Right ventricle myocardium superior (tissue), 1 donor: ENCODE measurements around the gene ROBO1. TPM values are rescaled to one million over a fixed set of nuclear protein-coding genes. Genes with fewer than 3 reads are reported as not detected.

Experiments used
- ATAC-seq: fragments of 200-7000 bp; cut with Tn5 transposase; one replicate; pipeline ENCODE4 v1.9.1; 2020; ENCODE audit warnings: mild to moderate bottlenecking; ENCODE audit not compliant: poor library complexity
- DNase-seq: peaks from one replicate; pipeline ENCODE4 v3.0.0-alpha.2; 2020
- intact Hi-C: fragments of 100-400 bp; cut with DNase I; formaldehyde crosslinking; loops from one replicate; pipeline ENCODE4 v1.11.2; 2022
- microRNA-seq: library from miRNA; unstranded; fragments of <30 nt; microRNA quantifications from one replicate; pipeline ENCODE4 v1.2.0, GENCODE V29; 2020
- total RNA-seq: library from RNA; stranded (reverse); fragmentation: NEBNext Ultra II Directional; extraction: Animal tissue kit (Norgen Biotek cat#: 25700); gene quantifications from one replicate; pipeline ENCODE4 v1.2.1, GENCODE V29; 2021
- donor health status: DM: no; HTN: yes; CAD: no; lungs with severe emphysema.

ROBO1 gene
- total RNA-seq, 1 donor from 2014 or later: 6.7 TPM

DNA sequence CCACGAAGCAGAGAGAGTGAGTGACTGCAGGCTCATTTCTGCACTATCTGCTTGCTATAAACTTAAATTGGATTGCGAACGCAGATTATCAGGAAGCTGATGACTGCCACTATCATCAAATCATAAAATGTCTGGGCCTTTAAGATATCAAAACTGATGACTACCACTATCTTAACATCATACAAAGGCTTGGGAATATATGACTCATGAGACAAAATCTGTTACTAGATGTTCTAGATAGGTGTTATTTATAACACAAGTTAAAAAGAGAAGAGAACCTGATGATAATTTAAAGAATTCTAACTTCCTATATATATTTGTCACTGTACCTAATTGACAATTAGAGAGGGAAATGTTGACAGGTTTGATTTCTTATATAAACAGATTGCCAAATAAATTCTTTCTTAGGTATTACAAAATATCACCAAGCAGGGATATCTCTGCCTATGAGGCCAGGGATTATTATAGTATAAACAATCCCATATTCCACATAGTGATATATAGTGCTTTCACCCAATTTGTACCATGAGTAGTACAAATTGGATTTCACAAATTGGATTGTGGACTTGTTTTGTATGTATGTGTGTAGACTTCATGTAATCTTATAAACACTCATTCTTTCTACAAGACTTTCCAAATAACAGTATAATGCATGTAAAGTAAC is 1157.2 kb downstream of the ROBO1 start:
- intact Hi-C loops: no loop called here
- DNase-seq (no peak), ATAC-seq (no peak)

DNA sequence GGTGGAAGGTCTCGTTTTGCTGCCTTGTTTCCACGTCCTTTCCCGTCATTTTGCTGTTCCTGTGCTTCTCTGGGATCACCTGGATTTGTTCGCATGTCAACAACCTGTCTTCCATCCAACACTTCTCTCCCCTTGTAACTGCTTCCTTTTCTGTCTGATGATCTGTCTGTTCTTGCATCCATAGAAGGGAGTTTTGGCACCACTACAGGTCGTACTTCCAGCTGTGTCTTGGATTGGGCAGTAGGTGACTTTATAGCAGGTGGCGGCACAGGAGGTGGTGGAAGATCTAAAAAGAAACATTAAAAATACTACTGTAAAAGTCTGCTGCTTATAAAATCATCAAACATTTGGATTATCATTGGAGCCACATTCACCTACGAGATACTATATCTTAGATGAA is 1161.0 kb downstream of the ROBO1 start:
- ATAC-seq: no peak
- intact Hi-C loops: no loop called here

DNA sequence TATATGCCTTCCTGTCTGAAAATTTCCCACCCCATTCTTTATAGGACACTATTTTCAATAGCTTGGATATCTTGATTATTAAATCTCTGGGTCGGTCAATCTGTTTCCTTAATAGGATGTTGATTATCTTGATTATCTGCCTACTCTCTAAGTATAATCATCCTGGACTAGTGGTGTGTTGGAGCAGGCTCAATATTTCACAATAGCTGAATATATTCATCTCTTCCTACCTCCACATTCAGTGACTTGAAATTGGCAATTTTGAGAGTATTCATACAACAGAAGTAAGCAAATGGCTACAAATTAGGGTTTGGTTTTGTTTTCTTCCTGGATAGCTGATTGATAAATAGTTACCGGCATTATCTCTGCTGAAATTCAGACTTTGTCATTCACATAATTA is 1162.6 kb downstream of the ROBO1 start:
- intact Hi-C loops: no loop called here

More for the DNA sequence above, 1161.0 kb downstream of the ROBO1 start:
- DNase-seq: no peak

DNA sequence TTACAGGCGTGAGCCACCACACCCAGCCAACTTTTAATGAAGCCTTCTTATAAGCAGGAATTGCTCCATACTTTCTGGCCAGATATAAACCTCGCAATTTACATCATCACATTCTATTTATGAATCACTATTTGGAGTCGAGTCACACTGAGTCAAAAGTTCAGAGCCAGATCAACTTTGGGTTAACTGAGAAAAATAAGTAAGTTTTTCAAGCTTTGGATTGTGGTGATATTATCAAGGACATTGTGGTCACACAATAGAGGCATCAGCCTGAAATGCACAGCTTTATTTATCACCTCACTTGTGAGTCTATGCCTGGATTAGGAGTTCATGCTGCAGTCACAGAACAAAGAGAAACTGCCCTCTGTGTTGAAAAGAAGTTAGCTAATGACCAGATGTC is 1163.5 kb downstream of the ROBO1 start:
- DNase-seq (no peak), ATAC-seq (no peak)
- intact Hi-C loops: no loop called here

More for the DNA sequence above, 1162.6 kb downstream of the ROBO1 start:
- DNase-seq (no peak), ATAC-seq (no peak)

DNA sequence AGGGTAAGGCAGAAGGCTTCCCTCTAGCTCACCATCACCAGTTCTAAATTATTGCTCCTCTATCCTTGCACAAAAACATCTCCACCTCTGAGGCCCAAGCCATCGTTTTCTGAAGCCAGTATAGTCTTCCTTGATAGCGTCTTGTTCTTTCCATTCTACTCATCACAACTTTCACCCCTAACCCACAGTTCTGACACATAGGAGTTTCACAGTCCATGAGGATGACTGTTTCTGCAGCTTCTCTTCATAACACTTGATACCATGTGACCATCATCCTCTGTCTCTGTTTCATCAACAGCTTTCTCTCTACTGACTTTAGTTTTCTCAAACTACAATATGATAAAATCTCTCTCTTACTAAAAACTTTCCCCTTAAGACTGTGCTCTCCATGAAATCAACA is 1166.5 kb downstream of the ROBO1 start:
- ATAC-seq (no peak), DNase-seq (no peak)
- intact Hi-C loops: no loop called here

DNA sequence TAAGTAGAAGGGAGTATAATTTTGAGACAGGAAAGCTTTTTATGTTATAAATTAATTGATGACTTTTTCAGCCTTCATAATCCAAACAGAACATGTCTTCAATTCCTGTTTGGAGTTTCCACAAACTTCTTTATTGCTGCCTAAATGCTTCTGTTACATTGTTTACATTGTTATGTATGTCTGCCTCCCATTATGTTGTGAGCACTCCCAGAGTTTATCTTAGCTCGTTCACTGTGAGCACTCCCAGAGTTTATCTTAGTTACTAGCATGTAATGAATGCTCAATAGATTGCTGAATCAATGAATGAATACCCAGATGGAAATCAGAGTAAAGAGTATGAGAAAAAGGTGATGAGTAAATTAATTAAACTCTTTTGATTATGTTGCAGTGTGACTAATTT is 1178.0 kb downstream of the ROBO1 start:
- DNase-seq: no peak
- no peak for ATAC-seq

DNA sequence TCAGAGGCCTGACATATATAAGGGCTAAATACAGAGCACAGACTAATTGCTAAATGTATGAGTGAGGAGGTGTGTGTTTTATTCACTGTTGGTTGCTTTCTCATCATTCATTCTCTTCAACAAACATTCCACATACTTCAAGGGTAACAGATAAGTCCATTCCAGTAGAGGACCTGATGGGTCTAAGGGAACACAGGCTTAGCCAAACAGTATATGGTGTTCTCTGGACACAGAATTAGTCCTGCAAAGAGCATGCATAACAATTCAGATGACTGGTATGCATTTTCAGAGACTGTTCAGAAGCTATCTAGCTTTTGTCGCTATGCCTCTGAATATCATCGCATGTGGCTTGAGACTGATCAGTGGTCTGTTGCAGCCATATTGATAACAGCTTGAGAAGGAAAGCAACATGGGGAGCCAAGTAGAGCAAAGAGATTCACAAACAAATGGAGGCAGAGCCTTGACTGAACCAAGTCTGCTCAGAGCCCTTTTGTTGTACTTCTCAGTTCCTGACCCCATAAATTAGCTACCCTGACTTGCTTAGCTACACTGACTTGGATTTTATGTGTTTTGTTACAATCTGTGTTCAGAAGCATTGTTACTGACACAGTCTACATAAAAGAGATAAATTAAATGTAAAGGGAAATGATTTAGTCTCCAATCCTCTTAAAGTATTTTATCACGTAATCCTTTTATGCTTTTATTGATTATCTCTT is 1178.7 kb downstream of the ROBO1 start:
- ATAC-seq (no peak), DNase-seq (no peak)
- intact Hi-C loops: no loop called here

More for the DNA sequence above, 1178.0 kb downstream of the ROBO1 start:
- intact Hi-C loops: no loop called here

DNA sequence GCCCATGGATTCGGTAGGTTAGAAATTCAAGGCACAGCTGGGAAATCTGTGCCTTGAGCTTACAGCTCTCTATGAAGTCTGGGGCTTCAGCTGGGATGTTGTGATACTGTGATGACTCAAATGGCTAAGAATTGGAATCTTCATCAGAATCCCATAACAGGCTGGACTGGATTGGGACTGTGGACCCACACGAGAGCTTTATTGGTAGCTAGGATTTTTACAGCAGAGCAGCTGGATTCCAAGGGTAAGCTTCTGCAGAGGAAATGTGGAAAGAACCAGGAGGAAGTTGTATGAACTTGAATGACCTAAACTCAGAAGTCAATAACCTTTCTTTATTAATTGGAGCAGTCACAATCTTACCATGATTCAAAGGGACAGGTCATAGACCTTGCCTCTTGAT is 1187.1 kb downstream of the ROBO1 start:
- intact Hi-C loops: no loop called here

DNA sequence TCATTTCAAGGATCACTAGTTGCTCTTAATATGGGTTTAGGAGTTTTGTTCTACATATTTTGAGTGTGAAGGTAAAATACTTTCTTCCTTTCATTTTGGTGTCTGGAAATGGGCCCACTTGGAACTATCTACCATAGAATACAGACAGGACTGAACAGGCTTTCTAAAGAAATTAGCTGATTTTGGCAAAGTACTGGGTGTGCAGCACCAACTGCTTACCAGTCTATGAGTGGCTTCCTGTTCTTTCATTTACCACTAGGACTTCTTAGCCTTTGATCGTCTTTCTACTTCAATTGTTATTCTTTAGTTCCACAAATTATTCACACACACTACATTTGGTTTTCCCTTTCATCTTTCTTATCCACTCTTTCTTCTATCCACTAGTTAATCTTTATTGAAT is 1196.3 kb downstream of the ROBO1 start:
- no peak for ATAC-seq
- intact Hi-C loops: no loop called here

More for the DNA sequence above, 1187.1 kb downstream of the ROBO1 start:
- ATAC-seq (no peak), DNase-seq (no peak)

DNA sequence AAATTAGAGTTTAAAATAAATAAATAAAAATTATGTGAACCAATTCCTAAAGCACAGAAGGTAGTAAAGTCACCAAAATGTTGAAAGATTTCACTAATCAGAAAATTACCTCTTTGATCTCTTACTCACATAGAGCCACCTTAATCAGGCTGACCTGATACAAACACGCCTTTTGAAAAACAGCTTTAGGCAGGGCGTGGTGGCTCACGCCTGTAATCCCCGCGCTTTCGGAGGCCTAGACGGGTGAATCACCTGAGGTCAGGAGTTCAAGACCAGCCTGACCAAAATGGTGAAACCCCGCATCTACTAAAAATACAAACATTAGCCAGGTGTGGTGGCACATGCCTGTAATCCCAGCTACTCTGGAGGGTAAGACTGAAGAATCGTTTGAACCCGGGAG is 1197.3 kb downstream of the ROBO1 start:
- ATAC-seq: no peak
- DNase-seq: no peak
- intact Hi-C loops: no loop called here

More for the DNA sequence above, 1196.3 kb downstream of the ROBO1 start:
- DNase-seq: no peak

DNA sequence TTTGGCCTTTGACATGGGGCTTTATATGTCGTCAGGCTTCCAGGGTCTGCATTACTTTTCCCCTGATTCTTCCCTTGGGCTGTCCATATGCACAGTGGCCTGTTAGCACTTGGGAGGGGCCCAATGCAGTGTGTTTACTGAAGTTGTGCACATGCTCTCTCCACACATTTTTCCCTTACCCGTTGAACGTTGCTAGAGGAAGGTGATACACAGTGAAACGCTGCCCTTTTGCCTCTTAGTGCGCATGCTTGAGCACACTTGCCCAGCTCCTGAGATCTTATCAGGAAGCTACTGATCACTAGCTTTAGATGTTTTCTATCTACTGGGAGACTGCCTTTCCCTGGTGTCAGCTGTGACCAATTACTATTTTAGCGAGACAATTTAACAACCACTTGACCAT is 1198.0 kb downstream of the ROBO1 start:
- no peak for ATAC-seq
- no peak for DNase-seq
- intact Hi-C loops: no loop called here

DNA sequence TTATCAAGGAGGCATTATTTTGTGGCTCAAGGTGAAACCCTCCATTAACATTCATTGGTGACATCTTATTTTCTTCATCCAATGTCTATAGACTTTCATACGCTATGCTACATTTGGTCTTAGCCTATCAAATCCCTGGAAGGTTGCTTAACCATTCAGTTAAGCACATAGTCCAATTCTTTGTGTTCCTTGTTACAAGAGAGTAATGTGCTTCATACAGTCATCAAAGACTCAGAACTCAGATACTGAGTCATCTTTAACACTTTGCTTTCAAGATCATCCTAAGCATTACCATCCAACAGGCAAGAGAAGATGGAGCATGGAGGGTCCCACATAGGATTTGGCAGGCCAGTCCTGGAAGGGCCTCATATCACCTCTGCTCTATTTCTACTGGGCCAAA is 1202.1 kb downstream of the ROBO1 start:
- DNase-seq (no peak), ATAC-seq (no peak)
- intact Hi-C loops: no loop called here

DNA sequence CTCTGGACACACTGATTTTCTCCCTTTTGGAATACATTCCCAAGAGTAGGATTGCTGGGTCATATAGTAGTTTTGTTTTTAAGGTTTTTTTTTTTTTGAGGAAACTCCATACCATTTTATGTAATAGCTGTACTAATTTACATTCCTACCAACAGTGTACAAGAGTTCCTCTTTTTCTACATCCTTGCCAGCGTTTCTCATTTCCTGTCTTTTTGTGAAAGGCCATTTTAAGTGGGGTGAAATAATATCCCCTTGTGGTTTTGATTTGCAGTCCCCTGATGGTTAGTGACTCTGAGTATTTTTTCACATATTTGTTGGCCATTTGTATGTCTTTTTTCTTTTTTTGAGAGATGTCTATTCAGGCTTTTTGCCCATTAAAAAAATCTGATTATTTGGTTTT is 1205.5 kb downstream of the ROBO1 start:
- intact Hi-C loops: no loop called here
- ATAC-seq (no peak), DNase-seq (no peak)

Small RNAs within 50 kb of the gene (microRNA-seq; reads per million reads assigned to microRNA genes)
- not detected for gene MIR3923
